HEK293T (cell line): ENCODE measurements around the gene COL5A1.

Source experiments
- ARNT ChIP-seq: fragments of 450-650 bp; IDR thresholded peaks from 2 replicates; pipeline ENCODE4 v1.6.1; 2017; ENCODE audit warnings: mild to moderate bottlenecking
- BHLHE40 ChIP-seq: fragments of 450-650 bp; IDR thresholded peaks from 2 replicates; pipeline ENCODE4 v1.6.1; 2016; ENCODE audit warnings: mild to moderate bottlenecking, moderate library complexity, borderline replicate concordance
- FOXK2 ChIP-seq: fragments of 450-650 bp; IDR thresholded peaks from 2 replicates; pipeline ENCODE4 v1.6.1; 2016; ENCODE audit warnings: mild to moderate bottlenecking
- HDGF ChIP-seq: fragments of 450-650 bp; IDR thresholded peaks from 2 replicates; pipeline ENCODE4 v1.6.1; 2017; ENCODE audit warnings: antibody characterized with exemption, borderline replicate concordance
- SUZ12 ChIP-seq: fragments of 450-650 bp; IDR thresholded peaks from 2 replicates; pipeline ENCODE4 v1.6.1; 2016; ENCODE audit warnings: mild to moderate bottlenecking
- TARDBP ChIP-seq: fragments of 450-650 bp; IDR thresholded peaks from 2 replicates; pipeline ENCODE4 v1.6.1; 2016
- ZNF384 ChIP-seq: fragments of 450-650 bp; IDR thresholded peaks from 2 replicates; pipeline ENCODE4 v1.6.1; 2016

- TF ChIP-seq ZNF384 (no peak), BHLHE40 (no peak), SUZ12 (no peak), TARDBP (no peak), FOXK2 (no peak), ARNT (no peak), HDGF (no peak)
Observed at GRCh38 chr9:134640506-134641172, 964 bp upstream of the COL5A1 start.
